Natural killer cell (primary cell): ENCODE measurements around the gene CACNA2D4. TPM values are rescaled to one million over a fixed set of nuclear protein-coding genes. Genes with fewer than 3 reads are reported as not detected.

Experiments used
- ATAC-seq, 3 donors: fragments of 150-1000 bp in 2 of 3; fragments of 200-7000 bp in 1 of 3; cut with Tn5 transposase; 1 replicate in 1 of 3; 2 replicates in 2 of 3; pipeline ENCODE4 v1.10.0; 2021; ENCODE audit warnings: mild to moderate bottlenecking in 2 of 3, moderate library complexity in 2 of 3
- DNase-seq, 2 donors: peaks; one replicate each; pipeline versions ENCODE4 v3.0.0 to v3.0.0-alpha.2; 2013 to 2021; ENCODE audit warnings: mixed read lengths in 1 of 2
- H3K27ac ChIP-seq: one replicate; pipeline ENCODE4 v1.5.1; 2013; ENCODE audit warnings: mild to moderate bottlenecking, low read length
- H3K27me3 ChIP-seq: one replicate; pipeline ENCODE4 v1.6.1; 2013; ENCODE audit warnings: low read length; ENCODE audit not compliant: control insufficient read depth, insufficient read depth
- H3K36me3 ChIP-seq: one replicate; pipeline ENCODE4 v1.6.1; 2013; ENCODE audit warnings: low read length; ENCODE audit not compliant: control insufficient read depth, insufficient read depth
- H3K4me1 ChIP-seq: one replicate; pipeline ENCODE4 v1.6.1; 2013; ENCODE audit warnings: low read length; ENCODE audit not compliant: control insufficient read depth, insufficient read depth
- H3K4me3 ChIP-seq: one replicate; pipeline ENCODE4 v1.5.1; 2013; ENCODE audit warnings: low read length
- H3K9me3 ChIP-seq: one replicate; pipeline ENCODE4 v1.6.1; 2013; ENCODE audit warnings: low read length; ENCODE audit not compliant: control insufficient read depth, insufficient read depth
- H3K27ac Mint-ChIP-seq, 2 donors: one replicate each; pipeline ENCODE4 v1.8.0; 2022; ENCODE audit warnings: mild to moderate bottlenecking in 2 of 2, mixed read lengths in 2 of 2, moderate library complexity in 1 of 2
- H3K27me3 Mint-ChIP-seq, 2 donors: one replicate each; pipeline ENCODE4 v1.8.0; 2022; ENCODE audit warnings: low read depth in 2 of 2, mixed read lengths in 2 of 2
- H3K36me3 Mint-ChIP-seq: one replicate; pipeline ENCODE4 v1.8.0; 2022; ENCODE audit warnings: mixed read lengths
- H3K4me1 Mint-ChIP-seq, 2 donors: one replicate each; pipeline ENCODE4 v1.8.0; 2022; ENCODE audit warnings: mixed read lengths in 2 of 2
- H3K4me3 Mint-ChIP-seq: one replicate; pipeline ENCODE4 v1.8.0; 2022; ENCODE audit warnings: mild to moderate bottlenecking, moderate library complexity, mixed read lengths
- H3K9me3 Mint-ChIP-seq, 2 donors: one replicate each; pipeline ENCODE4 v1.8.0; 2022; ENCODE audit warnings: mixed read lengths in 2 of 2
- WGBS: methylation state at CpG from one replicate; pipeline ENCODE4 v1.1.7; 2013; ENCODE audit warnings: missing lambda C conversion rate; ENCODE audit not compliant: insufficient coverage; 5-methylcytosine and 5-hydroxymethylcytosine counted together
- intact Hi-C: fragments of 100-400 bp; cut with micrococcal nuclease; formaldehyde crosslinking; loops from one replicate; pipeline ENCODE4 v1.14.2; 2022
- total RNA-seq, 4 donors: library from RNA; stranded (reverse); fragments of 120-200 nt in 1 of 4; gene quantifications; one replicate each; pipeline versions ENCODE4 v1.2.3 to v1.2.4, GENCODE V29; 2013 to 2022
- TF ChIP-seq, protein P1 (sequence below): fragments of 200-600 bp; IDR thresholded peaks from one replicate; pipeline ENCODE4 v1.8.0; 2022; ENCODE audit warnings: antibody characterized with exemption

CACNA2D4 gene
- total RNA-seq, 3 donors from 2014 or later (not counting 1 experiment from before 2014, with no cell fraction given), result 26.5 to 49.6 (median 34.9) TPM

DNA sequence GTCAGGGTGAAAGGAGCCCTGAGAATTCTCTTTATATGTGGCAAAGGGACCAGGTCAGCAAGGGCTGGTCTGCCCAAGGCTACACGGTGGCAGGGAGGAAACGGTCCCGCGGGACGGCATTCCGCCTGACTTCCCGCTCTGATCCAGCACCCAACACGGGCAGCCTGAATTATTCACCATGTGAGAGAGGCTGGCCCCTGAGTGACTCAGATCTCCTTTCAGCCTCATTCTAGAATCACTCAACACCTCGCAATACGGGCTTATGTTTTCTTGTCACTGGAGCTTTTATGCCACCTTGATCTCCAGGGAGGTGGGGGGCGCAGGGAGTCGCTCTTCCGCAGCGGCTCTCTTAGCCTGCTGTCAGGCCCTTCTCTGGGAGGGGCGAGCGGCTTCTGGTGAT, 89.6 kb downstream of the CACNA2D4 start:
- intact Hi-C loops, result no loop called here
- ATAC-seq (no peak), DNase-seq (no peak)
- no peak overlapping the region for H3K4me3 ChIP-seq
- Mint-ChIP-seq H3K27me3 (peaks cover 15 to 18% of the 10 kb centered on the region in 2 donors), H3K36me3 (no peaks in the 10 kb centered on the region), H3K27ac (no peak overlapping the region), H3K9me3 (no peaks in the 10 kb centered on the region), H3K4me1 (peaks cover 0 to 4% of the 10 kb centered on the region in 2 donors), H3K4me3 (no peak overlapping the region)
- H3K36me3 ChIP-seq, result no peaks in the 10 kb centered on the region
- TF ChIP-seq, protein P1, sequence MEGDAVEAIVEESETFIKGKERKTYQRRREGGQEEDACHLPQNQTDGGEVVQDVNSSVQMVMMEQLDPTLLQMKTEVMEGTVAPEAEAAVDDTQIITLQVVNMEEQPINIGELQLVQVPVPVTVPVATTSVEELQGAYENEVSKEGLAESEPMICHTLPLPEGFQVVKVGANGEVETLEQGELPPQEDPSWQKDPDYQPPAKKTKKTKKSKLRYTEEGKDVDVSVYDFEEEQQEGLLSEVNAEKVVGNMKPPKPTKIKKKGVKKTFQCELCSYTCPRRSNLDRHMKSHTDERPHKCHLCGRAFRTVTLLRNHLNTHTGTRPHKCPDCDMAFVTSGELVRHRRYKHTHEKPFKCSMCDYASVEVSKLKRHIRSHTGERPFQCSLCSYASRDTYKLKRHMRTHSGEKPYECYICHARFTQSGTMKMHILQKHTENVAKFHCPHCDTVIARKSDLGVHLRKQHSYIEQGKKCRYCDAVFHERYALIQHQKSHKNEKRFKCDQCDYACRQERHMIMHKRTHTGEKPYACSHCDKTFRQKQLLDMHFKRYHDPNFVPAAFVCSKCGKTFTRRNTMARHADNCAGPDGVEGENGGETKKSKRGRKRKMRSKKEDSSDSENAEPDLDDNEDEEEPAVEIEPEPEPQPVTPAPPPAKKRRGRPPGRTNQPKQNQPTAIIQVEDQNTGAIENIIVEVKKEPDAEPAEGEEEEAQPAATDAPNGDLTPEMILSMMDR, result no peak
- no peak overlapping the region for H3K27ac ChIP-seq
- WGBS, result 87% methylated on average over 16 of the region's 16 CpGs
- H3K4me1 ChIP-seq, result no peaks in the 10 kb centered on the region
- H3K9me3 ChIP-seq, result no peaks in the 10 kb centered on the region
- peaks cover 6% of the 10 kb centered on the region for H3K27me3 ChIP-seq

DNA sequence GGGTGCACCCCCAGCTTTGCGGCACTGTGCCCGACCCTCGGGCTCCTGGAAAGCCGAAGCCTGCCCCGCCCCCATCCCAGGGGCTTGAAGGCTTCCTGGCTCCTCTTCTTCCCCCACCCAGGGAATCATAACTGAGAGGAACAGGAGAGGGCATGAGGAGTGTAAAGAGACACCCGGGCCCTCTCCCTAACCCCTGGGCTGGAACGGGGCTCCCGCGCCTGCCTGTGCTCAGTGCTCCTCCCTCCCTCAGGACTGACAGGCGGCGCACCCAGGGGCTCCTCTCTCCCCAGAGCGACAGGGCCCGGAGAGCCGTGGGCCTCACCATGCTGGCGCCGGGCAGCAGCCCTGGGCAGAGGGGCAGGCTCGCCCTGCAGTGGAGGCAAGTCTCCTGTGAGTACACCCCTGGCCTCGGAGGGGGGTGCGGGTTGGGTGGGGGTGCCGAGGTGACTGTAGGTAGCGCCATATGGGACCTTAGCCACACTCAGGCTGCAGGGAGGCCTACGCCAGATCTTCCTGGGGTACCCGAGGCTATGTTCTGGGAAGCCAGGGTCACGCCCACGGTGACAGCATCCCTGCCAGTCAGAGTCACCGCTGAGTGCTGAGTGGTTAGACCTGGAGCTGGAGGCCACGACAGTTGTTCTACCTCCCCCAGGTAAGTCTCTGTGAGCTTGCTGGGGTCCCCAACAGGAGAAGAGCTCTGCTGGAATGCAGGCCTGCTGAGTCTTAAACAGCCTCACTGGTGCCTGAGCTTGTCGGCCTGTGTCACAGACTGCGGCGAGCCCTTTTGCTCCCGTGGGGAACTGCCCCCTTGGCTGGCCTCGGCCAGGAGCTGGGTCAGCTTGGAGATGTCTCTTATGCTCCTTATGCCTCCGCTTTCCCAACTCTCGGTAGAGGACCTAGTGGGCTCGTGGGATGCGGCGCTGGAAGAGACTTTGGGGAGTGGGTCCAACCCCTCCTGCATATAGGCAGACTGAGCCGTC, 90.3 kb downstream of the CACNA2D4 start:
- Histone ChIP-seq H3K27ac (no peak overlapping the region), H3K9me3 (no peaks in the 10 kb centered on the region), H3K36me3 (no peaks in the 10 kb centered on the region), H3K4me3 (no peak overlapping the region), H3K27me3 (peaks cover 6% of the 10 kb centered on the region), H3K4me1 (no peaks in the 10 kb centered on the region)
- Mint-ChIP-seq H3K4me3 (no peak overlapping the region), H3K9me3 (no peaks in the 10 kb centered on the region), H3K36me3 (no peaks in the 10 kb centered on the region), H3K27ac (no peak overlapping the region), H3K4me1 (no peaks in the 10 kb centered on the region), H3K27me3 (peaks cover 8 to 12% of the 10 kb centered on the region in 2 donors)
- WGBS, result 92% methylated on average over 38 of the region's 38 CpGs
- TF ChIP-seq, protein P1, result no peak
- intact Hi-C loops, result no loop called here
- no peak for ATAC-seq
- no peak for DNase-seq

DNA sequence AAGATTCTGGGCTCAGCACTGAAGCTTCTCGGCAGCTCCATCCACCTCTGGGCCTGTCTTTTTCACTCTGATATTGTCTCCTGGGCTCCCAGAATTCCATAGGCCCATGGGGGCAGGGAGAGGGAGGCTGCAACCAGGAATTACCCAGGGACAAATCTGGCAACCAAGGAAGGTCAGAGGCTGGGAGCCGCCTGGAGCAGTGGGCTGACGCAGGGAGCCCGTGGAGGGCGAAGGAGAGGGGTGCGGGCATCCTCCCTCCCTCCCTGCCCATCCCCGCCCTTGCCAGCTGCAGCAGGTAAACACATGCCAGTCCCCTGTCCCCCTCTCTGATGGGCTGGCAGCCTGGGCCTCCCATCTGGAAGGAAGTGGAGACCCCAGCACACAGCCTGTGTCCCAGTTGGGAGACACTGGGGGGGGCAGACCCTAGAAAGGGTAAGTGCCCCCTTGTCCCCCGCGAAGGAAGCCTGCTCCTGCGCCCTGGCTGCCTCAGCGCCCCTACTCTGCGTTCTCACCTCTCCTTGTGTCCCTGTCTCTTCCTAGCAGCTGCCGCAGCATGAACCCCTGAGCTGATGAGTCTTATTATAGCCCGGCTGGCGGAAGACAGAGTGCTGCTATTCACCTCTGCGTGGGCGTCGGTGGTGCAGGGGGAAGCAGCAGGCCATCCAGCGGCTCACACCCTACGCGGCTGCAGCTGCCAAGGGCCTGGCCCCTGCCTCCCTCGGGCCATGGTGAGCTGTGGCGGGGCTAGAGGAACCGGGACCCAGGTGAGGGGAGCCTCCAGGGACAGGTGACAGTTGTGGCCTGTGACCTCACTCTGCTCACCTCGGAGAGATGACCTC, 91.4 kb downstream of the CACNA2D4 start:
- Mint-ChIP-seq H3K4me1 (no peaks in the 10 kb centered on the region), H3K4me3 (no peak overlapping the region), H3K36me3 (no peaks in the 10 kb centered on the region), H3K27me3 (peaks cover 4 to 15% of the 10 kb centered on the region in 2 donors), H3K27ac (no peak overlapping the region), H3K9me3 (no peaks in the 10 kb centered on the region)
- no peaks in the 10 kb centered on the region for H3K36me3 ChIP-seq
- no peaks in the 10 kb centered on the region for H3K9me3 ChIP-seq
- H3K4me3 ChIP-seq, result no peak overlapping the region
- H3K27me3 ChIP-seq, result peaks cover 9% of the 10 kb centered on the region
- H3K4me1 ChIP-seq, result no peaks in the 10 kb centered on the region
- intact Hi-C loops, result no loop called here
- DNase-seq, result no peak
- 85% methylated on average over 25 of the region's 25 CpGs for WGBS
- TF ChIP-seq, protein P1, result no peak
- no peak for ATAC-seq
- H3K27ac ChIP-seq, result no peak overlapping the region
